Ishikawa (cell line): ENCODE results near the gene HYDIN.
A peak's percentile ranks its signal among the peaks of the same experiment; 100 is the strongest.

Experiments
- CEBPB ChIP-seq: IDR thresholded peaks from 2 replicates; pipeline ENCODE4 v1.6.1; 2012
- CREB1 ChIP-seq: IDR thresholded peaks from 2 replicates; pipeline ENCODE4 v1.6.1; 2012; ENCODE audit warnings: low read depth
- EGR1 ChIP-seq: IDR thresholded peaks from 2 replicates; pipeline ENCODE4 v1.6.1; 2012
- EP300 ChIP-seq: IDR thresholded peaks from 2 replicates; pipeline ENCODE4 v1.6.1; 2012; ENCODE audit warnings: borderline replicate concordance
- FOXM1 ChIP-seq: IDR thresholded peaks from 2 replicates; pipeline ENCODE4 v1.6.1; 2012; ENCODE audit warnings: low read depth, borderline replicate concordance
- MAX ChIP-seq: IDR thresholded peaks from 2 replicates; pipeline ENCODE4 v1.6.1; 2012
- NFIC ChIP-seq: IDR thresholded peaks from 2 replicates; pipeline ENCODE4 v1.6.1; 2012
- RAD21 ChIP-seq: IDR thresholded peaks from 2 replicates; pipeline ENCODE4 v1.6.1; 2012; ENCODE audit warnings: low read depth
- REST ChIP-seq: IDR thresholded peaks from 2 replicates; pipeline ENCODE4 v1.6.1; 2012; ENCODE audit warnings: low read depth, mild to moderate bottlenecking
- TAF1 ChIP-seq: IDR thresholded peaks from 2 replicates; pipeline ENCODE4 v1.6.1; 2012; ENCODE audit warnings: low read depth, mild to moderate bottlenecking
- TCF12 ChIP-seq: IDR thresholded peaks from 2 replicates; pipeline ENCODE4 v1.6.1; 2012; ENCODE audit warnings: low read depth
- TEAD4 ChIP-seq: IDR thresholded peaks from 2 replicates; pipeline ENCODE4 v1.6.1; 2012
- USF1 ChIP-seq: IDR thresholded peaks from 2 replicates; pipeline ENCODE4 v1.6.1; 2012
- YY1 ChIP-seq: IDR thresholded peaks from 2 replicates; pipeline ENCODE4 v1.6.1; 2012; ENCODE audit warnings: low read depth
- ZBTB7A ChIP-seq: IDR thresholded peaks from 2 replicates; pipeline ENCODE4 v1.6.1; 2012; ENCODE audit warnings: low read depth

HYDIN gene

GRCh38 chr16:70789595-70790447 lies 440.7 kb downstream of the HYDIN start:
- TF ChIP-seq YY1 (no peak), TCF12 (no peak; the same call in 1 of the 2 replicates), RAD21 (no peak), MAX (no peak)

- TF ChIP-seq CREB1 (no peak), TEAD4 (peak; percentile 56)
Measured at GRCh38 chr16:70788668-70789594, 441.6 kb downstream of the HYDIN start.

- TF ChIP-seq TAF1 (no peak), EP300 (no peak), TCF12 (no peak), ZBTB7A (no peak), RAD21 (no peak)
Measured at GRCh38 chr16:70786020-70786755, 444.3 kb downstream of the HYDIN start.

GRCh38 chr16:70784692-70785555 lies 445.6 kb downstream of the HYDIN start:
- TF ChIP-seq RAD21 (no peak), EP300 (no peak), TEAD4 (no peak), YY1 (no peak), FOXM1 (no peak), CEBPB (no peak), TAF1 (no peak), TCF12 (no peak), NFIC (no peak)

GRCh38 chr16:70782237-70782636 lies 448.3 kb downstream of the HYDIN start:
- TF ChIP-seq USF1 (no peak), ZBTB7A (no peak), MAX (no peak), CEBPB (no peak), TAF1 (no peak), EP300 (no peak), TCF12 (no peak), EGR1 (no peak), YY1 (no peak), REST (no peak), TEAD4 (no peak)

- TF ChIP-seq YY1 (no peak), TCF12 (no peak)
Measured at GRCh38 chr16:70781800-70782199, 448.7 kb downstream of the HYDIN start.

GRCh38 chr16:70780546-70780945 lies 450.0 kb downstream of the HYDIN start:
- no peak for TF ChIP-seq CREB1
- TF ChIP-seq EGR1 = no peak
- TF ChIP-seq TCF12 = no peak
- TF ChIP-seq USF1 = no peak
- TF ChIP-seq RAD21 = no peak
- no peak for TF ChIP-seq FOXM1
- TF ChIP-seq TAF1 = no peak
- no peak for TF ChIP-seq ZBTB7A
- TF ChIP-seq MAX = no peak
- no peak for TF ChIP-seq YY1
- no peak for TF ChIP-seq REST
- TF ChIP-seq CEBPB = no peak
- no peak for TF ChIP-seq NFIC
